Activated CD4-positive, alpha-beta T cell treated with anti-CD3 and anti-CD28 coated beads, Interleukin-2, amount 50 U/mL, for 16 hours (primary cell): ENCODE measurements around the gene CDC5L.

Source experiments
- DNase-seq: peaks from one replicate; pipeline ENCODE4 v3.0.0-alpha.2; 2020

CDC5L gene

GRCh38 chr6:44476849-44477248 is 89.3 kb downstream of the CDC5L start:
- DNase-seq = no peak

- no peak for DNase-seq
Measured at GRCh38 chr6:44477293-44477894, 89.9 kb downstream of the CDC5L start.

- no peak for DNase-seq
Measured at GRCh38 chr6:44478158-44478557, 90.7 kb downstream of the CDC5L start.

- no peak for DNase-seq
Measured at GRCh38 chr6:44478591-44479254, 91.2 kb downstream of the CDC5L start.

- DNase-seq = no peak
Measured at GRCh38 chr6:44480097-44480541, 92.6 kb downstream of the CDC5L start.

GRCh38 chr6:44481056-44481455 is 93.5 kb downstream of the CDC5L start:
- DNase-seq = no peak

- DNase-seq = no peak
Measured at GRCh38 chr6:44481760-44482159, 94.3 kb downstream of the CDC5L start.

GRCh38 chr6:44485601-44486401 is 98.3 kb downstream of the CDC5L start:
- DNase-seq = no peak

GRCh38 chr6:44487002-44487401 is 99.5 kb downstream of the CDC5L start:
- no peak for DNase-seq

GRCh38 chr6:44487586-44487985 is 100.1 kb downstream of the CDC5L start:
- no peak for DNase-seq

- no peak for DNase-seq
Measured at GRCh38 chr6:44489910-44490604, 102.6 kb downstream of the CDC5L start.

- no peak for DNase-seq
Measured at GRCh38 chr6:44493132-44493531, 105.6 kb downstream of the CDC5L start.

GRCh38 chr6:44493593-44493992 is 106.1 kb downstream of the CDC5L start:
- no peak for DNase-seq

- no peak for DNase-seq
Measured at GRCh38 chr6:44494011-44494501, 106.5 kb downstream of the CDC5L start.

- DNase-seq = no peak
Measured at GRCh38 chr6:44495036-44495901, 107.8 kb downstream of the CDC5L start.

- DNase-seq = no peak
Measured at GRCh38 chr6:44496665-44497369, 109.3 kb downstream of the CDC5L start.

- no peak for DNase-seq
Measured at GRCh38 chr6:44497807-44498206, 110.3 kb downstream of the CDC5L start.

GRCh38 chr6:44498436-44498835 is 110.9 kb downstream of the CDC5L start:
- DNase-seq = no peak

- DNase-seq = no peak
Measured at GRCh38 chr6:44499609-44500008, 112.1 kb downstream of the CDC5L start.
